Neural crest cell (in vitro differentiated cells): Measurements from ENCODE around the gene TCL1B. TPM values are rescaled to one million over a fixed set of nuclear protein-coding genes. Genes with fewer than 3 reads are reported as not detected.

Experiments
- DNase-seq: peaks from one replicate; pipeline ENCODE4 v3.0.0; 2021; ENCODE audit warnings: low read depth, mixed read lengths, low spot score
- H3K27ac Mint-ChIP-seq: one replicate; pipeline ENCODE4 v1.8.0; 2021; ENCODE audit warnings: mild to moderate bottlenecking, mixed read lengths; ENCODE audit not compliant: unreplicated experiment
- H3K27me3 Mint-ChIP-seq: 2 replicates; pipeline ENCODE4 v1.8.0; 2021; ENCODE audit warnings: low read depth, mild to moderate bottlenecking, mixed read lengths
- H3K36me3 Mint-ChIP-seq: 2 replicates; pipeline ENCODE4 v1.8.0; 2021; ENCODE audit warnings: low read depth, mild to moderate bottlenecking, mixed read lengths
- H3K4me1 Mint-ChIP-seq: 2 replicates; pipeline ENCODE4 v1.8.0; 2021; ENCODE audit warnings: mixed read lengths
- H3K4me3 Mint-ChIP-seq: one replicate; pipeline ENCODE4 v1.8.0; 2021; ENCODE audit warnings: mild to moderate bottlenecking, mixed read lengths
- H3K9me3 Mint-ChIP-seq: 2 replicates; pipeline ENCODE4 v1.8.0; 2021; ENCODE audit warnings: mixed read lengths
- total RNA-seq: library from RNA; stranded (reverse); gene quantifications from 2 replicates; pipeline ENCODE4 v1.2.1, GENCODE V29; 2021
- TF ChIP-seq, protein P1 (sequence below): fragments of 200-600 bp; sonication (generic); conservative IDR thresholded peaks from 2 replicates; pipeline ENCODE4 v1.5.0; 2021; ENCODE audit warnings: antibody characterized with exemption, mild to moderate bottlenecking

Gene TCL1B
- total RNA-seq, 1 donor from 2014 or later = not detected

- Mint-ChIP-seq H3K36me3 (peaks cover 2% of the 10 kb centered on the region), H3K4me1 (peaks cover 11% of the 10 kb centered on the region), H3K27ac (no peak overlapping the region), H3K4me3 (no peak overlapping the region), H3K9me3 (peaks cover 4% of the 10 kb centered on the region), H3K27me3 (peaks cover 14% of the 10 kb centered on the region)
- TF ChIP-seq, protein P1, sequence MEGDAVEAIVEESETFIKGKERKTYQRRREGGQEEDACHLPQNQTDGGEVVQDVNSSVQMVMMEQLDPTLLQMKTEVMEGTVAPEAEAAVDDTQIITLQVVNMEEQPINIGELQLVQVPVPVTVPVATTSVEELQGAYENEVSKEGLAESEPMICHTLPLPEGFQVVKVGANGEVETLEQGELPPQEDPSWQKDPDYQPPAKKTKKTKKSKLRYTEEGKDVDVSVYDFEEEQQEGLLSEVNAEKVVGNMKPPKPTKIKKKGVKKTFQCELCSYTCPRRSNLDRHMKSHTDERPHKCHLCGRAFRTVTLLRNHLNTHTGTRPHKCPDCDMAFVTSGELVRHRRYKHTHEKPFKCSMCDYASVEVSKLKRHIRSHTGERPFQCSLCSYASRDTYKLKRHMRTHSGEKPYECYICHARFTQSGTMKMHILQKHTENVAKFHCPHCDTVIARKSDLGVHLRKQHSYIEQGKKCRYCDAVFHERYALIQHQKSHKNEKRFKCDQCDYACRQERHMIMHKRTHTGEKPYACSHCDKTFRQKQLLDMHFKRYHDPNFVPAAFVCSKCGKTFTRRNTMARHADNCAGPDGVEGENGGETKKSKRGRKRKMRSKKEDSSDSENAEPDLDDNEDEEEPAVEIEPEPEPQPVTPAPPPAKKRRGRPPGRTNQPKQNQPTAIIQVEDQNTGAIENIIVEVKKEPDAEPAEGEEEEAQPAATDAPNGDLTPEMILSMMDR = no peak
- no peak for DNase-seq
Observed at GRCh38 chr14:95679998-95680735, 6.1 kb upstream of the TCL1B start.

DNA sequence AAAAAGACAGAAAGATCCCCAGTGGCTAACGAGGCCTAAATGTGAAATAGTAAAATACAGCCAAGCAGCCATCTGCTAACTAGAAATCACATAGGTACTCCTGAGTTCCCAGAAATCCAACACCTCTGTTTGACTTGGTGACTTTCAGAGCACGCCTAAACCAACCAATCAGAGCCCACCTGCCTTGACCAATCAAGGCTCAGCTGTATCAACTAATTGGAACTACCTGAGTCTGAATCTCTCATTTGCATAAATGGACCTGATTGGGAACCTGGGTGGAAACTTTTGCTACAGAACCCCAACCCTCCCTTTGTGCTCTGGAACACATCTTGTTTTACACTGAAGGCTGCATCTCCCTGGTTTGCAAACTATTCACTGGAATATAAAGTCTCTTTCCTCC lies 5.1 kb upstream of the TCL1B start:
- peaks cover 4% of the 10 kb centered on the region for H3K9me3 Mint-ChIP-seq
- H3K27ac Mint-ChIP-seq = no peak overlapping the region
- TF ChIP-seq, protein P1 = no peak
- H3K4me1 Mint-ChIP-seq = peaks cover 3% of the 10 kb centered on the region
- no peak overlapping the region for H3K4me3 Mint-ChIP-seq
- no peaks in the 10 kb centered on the region for H3K36me3 Mint-ChIP-seq
- H3K27me3 Mint-ChIP-seq = peaks cover 14% of the 10 kb centered on the region
- DNase-seq = no peak

- TF ChIP-seq, protein P1 = peak; percentile 52
- H3K4me3 Mint-ChIP-seq = no peak overlapping the region
- DNase-seq = no peak
- no peak overlapping the region for H3K27ac Mint-ChIP-seq
- peaks cover 14% of the 10 kb centered on the region for H3K27me3 Mint-ChIP-seq
- peaks cover 3% of the 10 kb centered on the region for H3K4me1 Mint-ChIP-seq
- no peaks in the 10 kb centered on the region for H3K36me3 Mint-ChIP-seq
- H3K9me3 Mint-ChIP-seq = peaks cover 4% of the 10 kb centered on the region
Observed at GRCh38 chr14:95683793-95684192, 2.4 kb upstream of the TCL1B start.

- TF ChIP-seq, protein P1 = no peak
- no peaks in the 10 kb centered on the region for H3K4me1 Mint-ChIP-seq
- H3K27me3 Mint-ChIP-seq = peaks cover 10% of the 10 kb centered on the region
- no peaks in the 10 kb centered on the region for H3K36me3 Mint-ChIP-seq
- no peak overlapping the region for H3K27ac Mint-ChIP-seq
- no peaks in the 10 kb centered on the region for H3K9me3 Mint-ChIP-seq
- H3K4me3 Mint-ChIP-seq = no peak overlapping the region
- DNase-seq = no peak
Observed at GRCh38 chr14:95686935-95687334, 709 bp downstream of the TCL1B start.

DNA sequence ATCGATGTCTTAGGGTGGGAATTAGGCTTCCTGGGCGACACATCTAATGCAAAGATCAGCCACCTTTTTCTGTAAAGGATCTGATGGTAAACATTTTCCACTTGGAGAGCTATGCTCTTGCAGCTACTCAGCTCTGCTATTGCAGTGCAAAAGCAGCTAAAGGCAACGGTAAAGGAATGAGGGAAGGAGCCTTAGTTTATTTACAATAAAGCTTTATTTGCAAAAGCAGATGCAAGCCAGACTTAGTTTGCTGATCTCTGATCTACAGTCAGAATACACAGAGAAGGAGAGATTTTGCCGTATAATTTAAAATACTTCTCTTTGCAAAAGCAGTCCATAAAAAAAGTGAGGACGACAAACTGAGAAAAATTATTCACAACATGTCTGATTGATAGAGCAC lies 3.2 kb downstream of the TCL1B start:
- H3K4me3 Mint-ChIP-seq = no peak overlapping the region
- DNase-seq = no peak
- TF ChIP-seq, protein P1 = no peak
- H3K27ac Mint-ChIP-seq = no peak overlapping the region
- no peaks in the 10 kb centered on the region for H3K36me3 Mint-ChIP-seq
- no peaks in the 10 kb centered on the region for H3K9me3 Mint-ChIP-seq
- H3K4me1 Mint-ChIP-seq = peaks cover 5% of the 10 kb centered on the region
- H3K27me3 Mint-ChIP-seq = no peaks in the 10 kb centered on the region
